ENCODE measurements around the gene ZNF317. TPM values are rescaled to one million over a fixed set of nuclear protein-coding genes. Genes with fewer than 3 reads are reported as not detected.

Gene ZNF317
- total and polyA plus RNA-seq, 2 of the 4 experiments (the other 2 are of a cell fraction) = 13.0 to 17.6 TPM

- no peak overlapping the region for H2BK20ac ChIP-seq (ENCODE audit: low read depth, low read length)
- DNase-seq (no peak), ATAC-seq (ENCODE audit: low read depth) (no peak)
- no peak overlapping the region for H2AK5ac ChIP-seq (ENCODE audit: low read depth, low read length)
- POLR2A ChIA-PET (ENCODE audit: unreplicated experiment) = no interaction called here
- no CpG with 5 or more reads among the region's 5 CpGs for WGBS, 2 experiments (ENCODE audit: extremely low coverage in 2 of 2, insufficient read length in 1 of 2)
- H2AFZ ChIP-seq (replicated peaks; ENCODE audit: low read length, poor library complexity) = no peak overlapping the region
- no peak overlapping the region for H3K4ac ChIP-seq (ENCODE audit: low read depth, low read length)
- no peak overlapping the region for H4K5ac ChIP-seq (ENCODE audit: low read depth, low read length)
- no peak overlapping the region for H3K18ac ChIP-seq (ENCODE audit: low read depth, low read length)
- H3K27me3 ChIP-seq (ENCODE audit: control insufficient read depth, insufficient read depth, low read length) = no peaks in the 10 kb centered on the region
- no peaks in the 10 kb centered on the region for H3K9me1 ChIP-seq (ENCODE audit: insufficient read depth, low read length)
- H3K23ac ChIP-seq (ENCODE audit: low read depth, low read length) = no peak overlapping the region
- no peak overlapping the region for H4K91ac ChIP-seq (ENCODE audit: insufficient read depth, low read depth, low read length)
- no peak overlapping the region for H2BK15ac ChIP-seq (ENCODE audit: low read depth, low read length)
- H3K4me2 ChIP-seq (ENCODE audit: low read depth, low read length) = no peak overlapping the region
- TF ChIP-seq USF2 (IDR thresholded peaks at IDR 0.05; ENCODE audit: low read depth, low read length) (no peak), POLR2A (IDR thresholded peaks at IDR 0.05; ENCODE audit: low read depth, low read length) (no peak), ELK1 (IDR thresholded peaks at IDR 0.05; ENCODE audit: borderline replicate concordance, low read depth, low read length) (no peak), CHD1 (IDR thresholded peaks at IDR 0.05; ENCODE audit: low read depth, low read length) (no peak), MAFK (IDR thresholded peaks at IDR 0.05; ENCODE audit: low read depth, low read length) (no peak), SMC3 (IDR thresholded peaks at IDR 0.05; ENCODE audit: low read depth, low read length) (no peak), NFE2L2 (IDR thresholded peaks at IDR 0.05; ENCODE audit: low read depth, low read length) (no peak), RFX5 (IDR thresholded peaks at IDR 0.05; ENCODE audit: low read depth, low read length) (no peak), CEBPB (IDR thresholded peaks at IDR 0.05; ENCODE audit: low read depth, low read length) (no peak), MAZ (IDR thresholded peaks at IDR 0.05; ENCODE audit: borderline replicate concordance, low read depth, low read length) (no peak), FOS (IDR thresholded peaks at IDR 0.05; ENCODE audit: low read depth, low read length) (no peak)
- peaks cover 53% of the 10 kb centered on the region for H3K9me3 ChIP-seq (ENCODE audit: control insufficient read depth, insufficient read depth, low read length)
- no peak overlapping the region for H2BK5ac ChIP-seq (ENCODE audit: low read depth, low read length, poor library complexity, severe bottlenecking)
- H3K4me3 ChIP-seq (ENCODE audit: insufficient read depth, low read depth, low read length) = no peak overlapping the region
- dilution Hi-C loops (cut with HindIII; ENCODE audit: low sequenced_read_pairs, unreplicated experiment) = no loop called here
- no peak overlapping the region for H4K8ac ChIP-seq (ENCODE audit: low read depth in 2 of 2, low read length in 2 of 2)
- no peaks in the 10 kb centered on the region for H3K4me1 ChIP-seq (ENCODE audit: control insufficient read depth, insufficient read depth, low read length)
- peaks cover 17 to 21% of the 10 kb centered on the region in 2 experiments for H3K79me1 ChIP-seq (ENCODE audit: low read depth in 1 of 2, low read length in 2 of 2)
- H4K20me1 ChIP-seq (ENCODE audit: insufficient read depth, low read length) = peaks cover 18% of the 10 kb centered on the region
- peaks cover 43% of the 10 kb centered on the region for H3K36me3 ChIP-seq (ENCODE audit: control insufficient read depth, insufficient read depth, low read length)
- BruUV-seq (replicated peaks) = no TSS peak
- intact Hi-C loops (cut with micrococcal nuclease) = no loop called here
- H2AK9ac ChIP-seq (replicated peaks; ENCODE audit: low read depth, low read length, poor library complexity) = no peak overlapping the region
- in situ Hi-C loops (cut with MboI; ENCODE audit: low sequenced_read_pairs) = no loop called here
- CTCF ChIA-PET = no interaction called here
- H3K56ac ChIP-seq (ENCODE audit: extremely low read depth, insufficient read depth, low read length) = no peak overlapping the region
- no peak overlapping the region for H3K27ac ChIP-seq (ENCODE audit: insufficient read depth, low read length)
- no peak overlapping the region for H3K14ac ChIP-seq (replicated peaks; ENCODE audit: low read depth, low read length)
- H3K9ac ChIP-seq (ENCODE audit: low read depth, low read length) = no peak overlapping the region
- no peak overlapping the region for H2BK120ac ChIP-seq (ENCODE audit: low read depth, low read length)
Measured at GRCh38 chr19:9151367-9151766, 11.2 kb downstream of the ZNF317 start.
